WTC11 (cell line): ENCODE results near the gene DMGDH.

ENCODE experiments used
- ESRRA ChIP-seq: sonication (generic); formaldehyde crosslinking; IDR thresholded peaks from 2 replicates; pipeline ENCODE4 v1.8.1; 2022; ENCODE audit warnings: mild to moderate bottlenecking, missing genetic modification reagents, borderline replicate concordance
- FOXK1 ChIP-seq: sonication (generic); formaldehyde crosslinking; IDR thresholded peaks from 2 replicates; pipeline ENCODE4 v1.8.0; 2022; ENCODE audit warnings: mild to moderate bottlenecking, moderate library complexity, missing genetic modification reagents
- GTF2I ChIP-seq: fragments of 250-450 bp; sonication (Bioruptor Pico); conservative IDR thresholded peaks from 2 replicates; pipeline ENCODE4 v1.4.0; 2021; ENCODE audit warnings: mild to moderate bottlenecking
- KAT7 ChIP-seq: sonication (generic); formaldehyde crosslinking; IDR thresholded peaks from 2 replicates; pipeline ENCODE4 v1.8.1; 2023; ENCODE audit warnings: missing genetic modification reagents, mild to moderate bottlenecking, borderline replicate concordance
- SP1 ChIP-seq: sonication (generic); formaldehyde crosslinking; conservative IDR thresholded peaks from 2 replicates; pipeline ENCODE4 v1.8.1; 2022; ENCODE audit warnings: missing genetic modification reagents
- ZNF138 ChIP-seq: sonication (generic); formaldehyde crosslinking; conservative IDR thresholded peaks from 2 replicates; pipeline ENCODE4 v1.8.1; 2022; ENCODE audit warnings: mild to moderate bottlenecking, moderate library complexity, missing genetic modification reagents
- ZNF219 ChIP-seq: sonication (generic); formaldehyde crosslinking; IDR thresholded peaks from 2 replicates; pipeline ENCODE4 v1.8.0; 2023; ENCODE audit warnings: missing genetic modification reagents, mild to moderate bottlenecking, borderline replicate concordance
- TF ChIP-seq, protein P1 (sequence below): fragments of 200-600 bp; IDR thresholded peaks from 2 replicates; pipeline ENCODE4 v1.8.0; 2022; ENCODE audit warnings: antibody characterized with exemption

DNA sequence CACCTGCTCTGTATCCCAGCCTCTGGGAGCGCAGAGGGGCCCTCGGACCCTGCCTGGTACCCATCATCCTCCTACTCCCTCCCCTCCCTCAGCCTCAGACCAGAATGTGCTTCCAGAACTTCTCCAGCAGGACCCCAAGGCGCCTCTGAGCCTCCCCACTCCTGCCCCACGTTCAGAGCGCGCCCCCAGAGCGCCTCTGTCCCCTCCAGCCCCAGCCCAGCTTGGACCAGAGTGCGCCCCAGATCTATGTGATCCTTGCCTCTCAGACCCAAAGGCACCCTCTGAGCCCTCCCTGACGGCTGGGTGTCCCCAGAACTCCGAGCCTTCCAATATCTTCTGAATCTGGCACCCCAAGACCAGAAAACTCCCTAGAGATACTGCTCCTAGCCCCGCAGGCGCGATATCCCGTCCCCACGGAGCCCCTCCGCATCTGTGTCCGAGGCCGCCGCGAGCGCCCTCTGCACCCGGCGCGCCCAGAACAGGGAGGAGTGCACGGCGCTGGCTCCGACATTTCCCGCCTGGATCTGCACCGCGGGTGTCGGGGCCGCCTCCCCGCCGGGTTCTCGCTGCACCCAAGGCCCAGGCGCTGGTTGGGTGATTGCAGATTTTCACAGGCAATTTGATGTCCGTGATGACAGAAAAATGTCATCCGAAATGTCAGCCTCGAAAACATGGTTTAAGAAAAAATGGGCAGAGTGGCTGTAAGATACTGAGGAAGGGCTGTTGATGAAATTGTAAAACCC is 42.7 kb upstream of the DMGDH start:
- TF ChIP-seq, protein P1, sequence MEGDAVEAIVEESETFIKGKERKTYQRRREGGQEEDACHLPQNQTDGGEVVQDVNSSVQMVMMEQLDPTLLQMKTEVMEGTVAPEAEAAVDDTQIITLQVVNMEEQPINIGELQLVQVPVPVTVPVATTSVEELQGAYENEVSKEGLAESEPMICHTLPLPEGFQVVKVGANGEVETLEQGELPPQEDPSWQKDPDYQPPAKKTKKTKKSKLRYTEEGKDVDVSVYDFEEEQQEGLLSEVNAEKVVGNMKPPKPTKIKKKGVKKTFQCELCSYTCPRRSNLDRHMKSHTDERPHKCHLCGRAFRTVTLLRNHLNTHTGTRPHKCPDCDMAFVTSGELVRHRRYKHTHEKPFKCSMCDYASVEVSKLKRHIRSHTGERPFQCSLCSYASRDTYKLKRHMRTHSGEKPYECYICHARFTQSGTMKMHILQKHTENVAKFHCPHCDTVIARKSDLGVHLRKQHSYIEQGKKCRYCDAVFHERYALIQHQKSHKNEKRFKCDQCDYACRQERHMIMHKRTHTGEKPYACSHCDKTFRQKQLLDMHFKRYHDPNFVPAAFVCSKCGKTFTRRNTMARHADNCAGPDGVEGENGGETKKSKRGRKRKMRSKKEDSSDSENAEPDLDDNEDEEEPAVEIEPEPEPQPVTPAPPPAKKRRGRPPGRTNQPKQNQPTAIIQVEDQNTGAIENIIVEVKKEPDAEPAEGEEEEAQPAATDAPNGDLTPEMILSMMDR: no peak
- TF ChIP-seq SP1 (CRISPR knock-in tag): no peak
- TF ChIP-seq GTF2I (CRISPR knock-in tag): no peak
- TF ChIP-seq ZNF138: no peak
- TF ChIP-seq FOXK1 (CRISPR knock-in tag): no peak
- no peak for TF ChIP-seq ZNF219
- no peak for TF ChIP-seq KAT7 (CRISPR knock-in tag)
- TF ChIP-seq ESRRA (CRISPR knock-in tag): no peak
